IMR-90 (cell line): Measurements from ENCODE around the gene TMEM154. TPM values are rescaled to one million over a fixed set of nuclear protein-coding genes. Genes with fewer than 3 reads are reported as not detected.

Experiments used
- ATAC-seq: fragments of 200-7000 bp; cut with Tn5 transposase; 2 replicates; pipeline ENCODE4 v1.9.1; 2020; ENCODE audit warnings: low read depth, mild to moderate bottlenecking, moderate library complexity
- BruUV-seq: library from RNA; stranded (reverse); fragments of 400-500 nt; replicated peaks from 2 replicates; lab custom pipeline; 2021; lab: Mats Ljungman, UMichigan
- CTCF ChIA-PET: fragments of 300-600 bp; formaldehyde crosslinking; extraction: SDS; loops from one replicate; lab custom pipeline; 2021; ENCODE audit warnings: antibody characterized with exemption; lab: Yijun Ruan, JAX
- POLR2A ChIA-PET: fragments of 300-600 bp; sonication (Branson Sonifier 250); formaldehyde crosslinking; loops from one replicate; lab custom pipeline; 2022; ENCODE audit warnings: antibody characterized with exemption; ENCODE audit not compliant: unreplicated experiment; lab: Charles Lee
- DNase-seq: peaks from one replicate; pipeline ENCODE4 v3.0.0; 2013
- H2AFZ ChIP-seq: replicated peaks from 2 replicates; pipeline ENCODE3; 2013; ENCODE audit warnings: low read length, mild to moderate bottlenecking; ENCODE audit not compliant: poor library complexity
- H2AK5ac ChIP-seq: 2 replicates; pipeline ENCODE4 v1.6.1; 2013; ENCODE audit warnings: low read depth, low read length, inconsistent platforms
- H2AK9ac ChIP-seq: replicated peaks from 2 replicates; pipeline ENCODE3; 2013; ENCODE audit warnings: mild to moderate bottlenecking, low read depth, low read length, moderate library complexity; ENCODE audit not compliant: poor library complexity
- H2BK120ac ChIP-seq: 2 replicates; pipeline ENCODE4 v1.6.1; 2013; ENCODE audit warnings: low read depth, low read length, inconsistent platforms
- H2BK15ac ChIP-seq: 3 replicates; pipeline ENCODE4 v1.6.1; 2013; ENCODE audit warnings: low read depth, low read length, inconsistent platforms
- H2BK20ac ChIP-seq: 2 replicates; pipeline ENCODE4 v1.6.1; 2013; ENCODE audit warnings: low read depth, mild to moderate bottlenecking, inconsistent platforms, low read length, moderate library complexity
- H2BK5ac ChIP-seq: 2 replicates; pipeline ENCODE4 v1.6.1; 2013; ENCODE audit warnings: mild to moderate bottlenecking, low read depth, low read length, inconsistent platforms; ENCODE audit not compliant: poor library complexity, severe bottlenecking
- H3K14ac ChIP-seq: replicated peaks from 2 replicates; pipeline ENCODE4 v1.6.1; 2013; ENCODE audit warnings: low read depth, low read length, inconsistent platforms
- H3K18ac ChIP-seq: 2 replicates; pipeline ENCODE4 v1.6.1; 2013; ENCODE audit warnings: low read depth, low read length, control low read depth
- H3K23ac ChIP-seq: 2 replicates; pipeline ENCODE4 v1.6.1; 2013; ENCODE audit warnings: low read depth, low read length, inconsistent platforms
- H3K27ac ChIP-seq: 2 replicates; pipeline ENCODE4 v1.5.1; 2013; ENCODE audit warnings: mild to moderate bottlenecking, control low read depth, low read length; ENCODE audit not compliant: insufficient read depth
- H3K27me3 ChIP-seq: 2 replicates; pipeline ENCODE4 v1.6.1; 2013; ENCODE audit warnings: low read length; ENCODE audit not compliant: control insufficient read depth, insufficient read depth
- H3K36me3 ChIP-seq: 2 replicates; pipeline ENCODE4 v1.6.1; 2013; ENCODE audit warnings: low read length, mixed read lengths; ENCODE audit not compliant: control insufficient read depth, insufficient read depth
- H3K4ac ChIP-seq: 2 replicates; pipeline ENCODE4 v1.6.1; 2013; ENCODE audit warnings: low read depth, low read length, inconsistent platforms
- H3K4me1 ChIP-seq: 2 replicates; pipeline ENCODE4 v1.6.1; 2013; ENCODE audit warnings: low read length, mixed read lengths; ENCODE audit not compliant: control insufficient read depth, insufficient read depth
- H3K4me2 ChIP-seq: 2 replicates; pipeline ENCODE4 v1.6.1; 2013; ENCODE audit warnings: low read depth, mild to moderate bottlenecking, control low read depth, low read length, moderate library complexity
- H3K4me3 ChIP-seq: 2 replicates; pipeline ENCODE4 v1.5.1; 2013; ENCODE audit warnings: low read depth, mild to moderate bottlenecking, control low read depth, low read length, moderate library complexity; ENCODE audit not compliant: insufficient read depth
- H3K56ac ChIP-seq: 2 replicates; pipeline ENCODE4 v1.6.1; 2013; ENCODE audit warnings: low read length, inconsistent platforms; ENCODE audit not compliant: insufficient read depth; ENCODE audit errors: extremely low read depth
- H3K79me1 ChIP-seq, 2 experiments: 2 replicates each; pipeline ENCODE4 v1.6.1; 2013; ENCODE audit warnings: low read length in 2 of 2, inconsistent platforms in 1 of 2, low read depth in 1 of 2
- H3K9ac ChIP-seq: 2 replicates; pipeline ENCODE4 v1.6.1; 2013; ENCODE audit warnings: low read depth, low read length, control low read depth
- H3K9me1 ChIP-seq: 2 replicates; pipeline ENCODE4 v1.6.1; 2013; ENCODE audit warnings: low read length, inconsistent platforms; ENCODE audit not compliant: insufficient read depth
- H3K9me3 ChIP-seq: 2 replicates; pipeline ENCODE4 v1.6.1; 2013; ENCODE audit warnings: low read length; ENCODE audit not compliant: control insufficient read depth, insufficient read depth
- H4K20me1 ChIP-seq: 2 replicates; pipeline ENCODE4 v1.6.1; 2013; ENCODE audit warnings: low read length, inconsistent platforms; ENCODE audit not compliant: insufficient read depth
- H4K5ac ChIP-seq: 2 replicates; pipeline ENCODE4 v1.6.1; 2013; ENCODE audit warnings: mild to moderate bottlenecking, low read depth, low read length, control low read depth
- H4K8ac ChIP-seq, 2 experiments: 2 replicates each; pipeline ENCODE4 v1.6.1; 2013; ENCODE audit warnings: low read depth in 2 of 2, low read length in 2 of 2, control low read depth in 1 of 2, inconsistent platforms in 1 of 2
- H4K91ac ChIP-seq: 2 replicates; pipeline ENCODE4 v1.6.1; 2013; ENCODE audit warnings: low read depth, low read length, inconsistent platforms; ENCODE audit not compliant: insufficient read depth
- FOS ChIP-seq: fragments of 150-350 bp; IDR thresholded peaks from 2 replicates; pipeline ENCODE4 v1.6.1; 2016; ENCODE audit warnings: low read depth, low read length
- MAFK ChIP-seq: IDR thresholded peaks from 2 replicates; pipeline ENCODE4 v1.6.1; 2012; ENCODE audit warnings: low read depth, low read length, improper control_type of control experiment
- MAZ ChIP-seq: IDR thresholded peaks from 2 replicates; pipeline ENCODE4 v1.6.1; 2012; ENCODE audit warnings: low read depth, mild to moderate bottlenecking, low read length, improper control_type of control experiment, moderate library complexity, borderline replicate concordance
- MXI1 ChIP-seq: IDR thresholded peaks from 2 replicates; pipeline ENCODE4 v1.6.1; 2012; ENCODE audit warnings: low read depth, mild to moderate bottlenecking, low read length, moderate library complexity, borderline replicate concordance
- NFE2L2 ChIP-seq: fragments of 150-350 bp; IDR thresholded peaks from 2 replicates; pipeline ENCODE4 v1.6.1; 2016; ENCODE audit warnings: low read depth, mild to moderate bottlenecking, low read length
- POLR2A ChIP-seq: IDR thresholded peaks from 2 replicates; pipeline ENCODE4 v1.6.1; 2012; ENCODE audit warnings: mild to moderate bottlenecking, low read depth, low read length
- RAD21 ChIP-seq: IDR thresholded peaks from 2 replicates; pipeline ENCODE4 v1.6.1; 2012; ENCODE audit warnings: low read length, improper control_type of control experiment
- WGBS, 2 experiments: methylation state at CpG; one replicate each; pipeline versions ENCODE4 v1.1.5 to v1.1.7; 2013; ENCODE audit warnings: missing lambda C conversion rate in 2 of 2; ENCODE audit not compliant: insufficient read length in 1 of 2; ENCODE audit errors: extremely low coverage in 2 of 2; 5-methylcytosine and 5-hydroxymethylcytosine counted together
- dilution Hi-C: fragments of 300-500 bp; cut with HindIII; formaldehyde crosslinking; loops from one replicate; pipeline ENCODE4 v1.14.3; 2018; ENCODE audit warnings: low sequenced_read_pairs; ENCODE audit not compliant: unreplicated experiment
- in situ Hi-C: fragments of 300-500 bp; cut with MboI; formaldehyde crosslinking; loops from 3 replicates; pipeline ENCODE4 v1.14.3; 2019; ENCODE audit warnings: low sequenced_read_pairs, inconsistent platforms, mixed read lengths
- intact Hi-C: fragments of 100-400 bp; cut with micrococcal nuclease; formaldehyde crosslinking; loops from 2 replicates; pipeline ENCODE4 v1.10.0; 2022
- polyA plus RNA-seq, 3 experiments: library from polyadenylated mRNA; depleted of rRNA; stranded (reverse); fragments of >200 nt; gene quantifications; 2 replicates each; pipeline ENCODE4 v1.2.3, GENCODE V29; 2012; ENCODE audit warnings: low replicate concordance in 1 of 3
- total RNA-seq: library from RNA; depleted of rRNA; stranded (reverse); fragments of >200 nt; gene quantifications from 2 replicates; pipeline ENCODE4 v1.2.3, GENCODE V29; 2012
- TF ChIP-seq, protein P1 (sequence below): conservative IDR thresholded peaks from 2 replicates; pipeline ENCODE4 v1.5.1; 2012; ENCODE audit warnings: mild to moderate bottlenecking, low read depth, low read length, improper control_type of control experiment

The TMEM154 gene
- total and polyA plus RNA-seq, 2 of the 4 experiments (the other 2 are of a cell fraction), result 0.12 to 0.18 TPM

DNA sequence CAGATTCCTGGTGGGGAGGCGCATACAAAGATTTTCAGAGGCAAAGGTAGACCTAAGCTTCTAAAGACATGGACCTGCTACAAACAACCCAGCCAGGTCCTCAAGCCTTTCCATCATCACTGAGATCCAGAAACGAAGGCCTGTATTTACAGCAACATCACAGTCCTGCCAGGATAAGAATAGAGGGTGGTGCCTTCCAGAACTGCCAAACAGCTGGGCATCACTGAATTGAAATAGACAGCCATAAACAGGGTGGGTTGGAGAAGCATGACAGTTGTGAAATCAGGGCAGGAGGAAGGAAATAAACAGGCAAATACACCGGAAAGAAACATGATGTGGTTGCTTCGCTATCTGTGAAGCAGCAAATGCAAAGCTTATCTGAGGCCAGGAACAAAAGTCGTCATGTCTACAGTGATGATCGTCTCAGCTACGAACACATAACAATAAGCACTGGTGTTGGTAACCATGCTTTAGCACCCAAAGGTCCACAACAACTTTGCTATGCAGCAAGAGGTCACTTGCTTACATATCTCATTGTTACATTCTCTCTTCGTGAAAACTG, 6.7 kb upstream of the TMEM154 start:
- H2BK120ac ChIP-seq, result no peak overlapping the region
- H3K36me3 ChIP-seq, result no peaks in the 10 kb centered on the region
- H3K18ac ChIP-seq, result no peak overlapping the region
- no peak overlapping the region for H3K4me3 ChIP-seq
- intact Hi-C loops (no loop called here), dilution Hi-C loops (no loop called here), in situ Hi-C loops (no loop called here)
- DNase-seq, result no peak
- no peak overlapping the region for H4K91ac ChIP-seq
- H2BK15ac ChIP-seq, result no peak overlapping the region
- H4K5ac ChIP-seq, result no peak overlapping the region
- no peak overlapping the region for H3K56ac ChIP-seq
- POLR2A ChIA-PET, result no interaction called here
- H3K4ac ChIP-seq, result no peak overlapping the region
- no peak for ATAC-seq
- no peak overlapping the region for H2AK9ac ChIP-seq
- CTCF ChIA-PET, result no interaction called here
- H3K9me1 ChIP-seq, result no peaks in the 10 kb centered on the region
- no peaks in the 10 kb centered on the region for H3K9me3 ChIP-seq
- H3K27me3 ChIP-seq, result peaks cover 26% of the 10 kb centered on the region
- no peak overlapping the region for H2BK5ac ChIP-seq
- no peak overlapping the region for H3K9ac ChIP-seq
- no peak for TF ChIP-seq RAD21
- no peak for TF ChIP-seq MAZ
- TF ChIP-seq, protein P1, sequence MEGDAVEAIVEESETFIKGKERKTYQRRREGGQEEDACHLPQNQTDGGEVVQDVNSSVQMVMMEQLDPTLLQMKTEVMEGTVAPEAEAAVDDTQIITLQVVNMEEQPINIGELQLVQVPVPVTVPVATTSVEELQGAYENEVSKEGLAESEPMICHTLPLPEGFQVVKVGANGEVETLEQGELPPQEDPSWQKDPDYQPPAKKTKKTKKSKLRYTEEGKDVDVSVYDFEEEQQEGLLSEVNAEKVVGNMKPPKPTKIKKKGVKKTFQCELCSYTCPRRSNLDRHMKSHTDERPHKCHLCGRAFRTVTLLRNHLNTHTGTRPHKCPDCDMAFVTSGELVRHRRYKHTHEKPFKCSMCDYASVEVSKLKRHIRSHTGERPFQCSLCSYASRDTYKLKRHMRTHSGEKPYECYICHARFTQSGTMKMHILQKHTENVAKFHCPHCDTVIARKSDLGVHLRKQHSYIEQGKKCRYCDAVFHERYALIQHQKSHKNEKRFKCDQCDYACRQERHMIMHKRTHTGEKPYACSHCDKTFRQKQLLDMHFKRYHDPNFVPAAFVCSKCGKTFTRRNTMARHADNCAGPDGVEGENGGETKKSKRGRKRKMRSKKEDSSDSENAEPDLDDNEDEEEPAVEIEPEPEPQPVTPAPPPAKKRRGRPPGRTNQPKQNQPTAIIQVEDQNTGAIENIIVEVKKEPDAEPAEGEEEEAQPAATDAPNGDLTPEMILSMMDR, result no peak
- no peak for TF ChIP-seq NFE2L2
- no peak for TF ChIP-seq MAFK
- no peak for TF ChIP-seq POLR2A
- no peak for TF ChIP-seq MXI1
- TF ChIP-seq FOS, result no peak
- no peak overlapping the region for H2BK20ac ChIP-seq
- no TSS peak for BruUV-seq
- H3K14ac ChIP-seq, result no peak overlapping the region
- H4K8ac ChIP-seq, result no peak overlapping the region
- no peaks in the 10 kb centered on the region for H3K79me1 ChIP-seq
- no peaks in the 10 kb centered on the region for H3K4me1 ChIP-seq
- no peak overlapping the region for H3K27ac ChIP-seq
- WGBS, 2 experiments, result no CpG with 5 or more reads among the region's 8 CpGs
- no peak overlapping the region for H2AFZ ChIP-seq
- H3K4me2 ChIP-seq, result no peak overlapping the region
- no peak overlapping the region for H3K23ac ChIP-seq
- no peaks in the 10 kb centered on the region for H4K20me1 ChIP-seq
- H2AK5ac ChIP-seq, result no peak overlapping the region
